Upper lobe of left lung (tissue), 4 donors: ENCODE measurements around the gene RNF6.

Source experiments
- EP300 ChIP-seq, 4 donors: sonication (generic); formaldehyde crosslinking; IDR thresholded peaks; one replicate each; pipeline ENCODE4 v1.5.1; 2017; ENCODE audit warnings: antibody characterized with exemption in 4 of 4, control low read depth in 2 of 4
- POLR2AphosphoS5 ChIP-seq, 2 donors: sonication (generic); formaldehyde crosslinking; IDR thresholded peaks; one replicate each; pipeline ENCODE4 v1.5.1; 2017; ENCODE audit warnings: antibody characterized with exemption in 2 of 2
- TF ChIP-seq, protein P1 (sequence below), 6 experiments: fragments of 450-650 bp in 4 of 6; fragments of 200-600 bp in 2 of 6; sonication (generic) in 2 of 6; IDR thresholded peaks; one replicate each; pipeline ENCODE4 v1.5.1; 2016 to 2019; ENCODE audit warnings: antibody characterized with exemption in 6 of 6

GRCh38 chr13:26185720-26186117 lies 36.4 kb downstream of the RNF6 start:
- TF ChIP-seq, protein P1, sequence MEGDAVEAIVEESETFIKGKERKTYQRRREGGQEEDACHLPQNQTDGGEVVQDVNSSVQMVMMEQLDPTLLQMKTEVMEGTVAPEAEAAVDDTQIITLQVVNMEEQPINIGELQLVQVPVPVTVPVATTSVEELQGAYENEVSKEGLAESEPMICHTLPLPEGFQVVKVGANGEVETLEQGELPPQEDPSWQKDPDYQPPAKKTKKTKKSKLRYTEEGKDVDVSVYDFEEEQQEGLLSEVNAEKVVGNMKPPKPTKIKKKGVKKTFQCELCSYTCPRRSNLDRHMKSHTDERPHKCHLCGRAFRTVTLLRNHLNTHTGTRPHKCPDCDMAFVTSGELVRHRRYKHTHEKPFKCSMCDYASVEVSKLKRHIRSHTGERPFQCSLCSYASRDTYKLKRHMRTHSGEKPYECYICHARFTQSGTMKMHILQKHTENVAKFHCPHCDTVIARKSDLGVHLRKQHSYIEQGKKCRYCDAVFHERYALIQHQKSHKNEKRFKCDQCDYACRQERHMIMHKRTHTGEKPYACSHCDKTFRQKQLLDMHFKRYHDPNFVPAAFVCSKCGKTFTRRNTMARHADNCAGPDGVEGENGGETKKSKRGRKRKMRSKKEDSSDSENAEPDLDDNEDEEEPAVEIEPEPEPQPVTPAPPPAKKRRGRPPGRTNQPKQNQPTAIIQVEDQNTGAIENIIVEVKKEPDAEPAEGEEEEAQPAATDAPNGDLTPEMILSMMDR (IDR thresholded peaks at IDR 0.05) = no peak
- no peak for TF ChIP-seq POLR2AphosphoS5 (IDR thresholded peaks at IDR 0.05)
- TF ChIP-seq EP300 (IDR thresholded peaks at IDR 0.05) = no peak
